Karpas-422 (cell line): ENCODE data around the gene ASB3. TPM values are rescaled to one million over a fixed set of nuclear protein-coding genes. Genes with fewer than 3 reads are reported as not detected.
A peak's percentile ranks its signal among the peaks of the same experiment; 100 is the strongest.
"Not testable (repeated sequence)": the region's sequence is repeated elsewhere in the genome, so short reads cannot be mapped to it uniquely, and the experiment has no call there.

Source experiments
- DNase-seq: peaks from one replicate; pipeline ENCODE4 v3.0.0-alpha.2; 2015
- H2AFZ ChIP-seq: fragments of 200-600 bp; sonication (generic); 2 replicates; pipeline ENCODE4 v1.6.1; 2014; ENCODE audit warnings: antibody characterized with exemption, low read length, mixed read lengths
- H3K27ac ChIP-seq: fragments of 200-600 bp; sonication (generic); 2 replicates; pipeline ENCODE4 v1.5.1; 2014; ENCODE audit warnings: mild to moderate bottlenecking, low read length, moderate library complexity
- H3K27me3 ChIP-seq: fragments of 200-600 bp; sonication (generic); 2 replicates; pipeline ENCODE4 v1.6.1; 2014; ENCODE audit warnings: low read length, mixed read lengths
- H3K36me3 ChIP-seq: fragments of 200-600 bp; sonication (generic); 2 replicates; pipeline ENCODE4 v1.6.1; 2014; ENCODE audit warnings: low read length, mixed read lengths; ENCODE audit not compliant: insufficient read depth
- H3K4me1 ChIP-seq: fragments of 200-600 bp; sonication (generic); 2 replicates; pipeline ENCODE4 v1.6.1; 2014; ENCODE audit warnings: mild to moderate bottlenecking, low read length, mixed read lengths
- H3K4me2 ChIP-seq: fragments of 200-600 bp; sonication (generic); 2 replicates; pipeline ENCODE4 v1.6.1; 2014; ENCODE audit warnings: low read length, low read depth, mild to moderate bottlenecking; ENCODE audit not compliant: poor library complexity, severe bottlenecking
- H3K4me3 ChIP-seq: fragments of 200-600 bp; sonication (generic); 2 replicates; pipeline ENCODE4 v1.5.1; 2014; ENCODE audit warnings: mild to moderate bottlenecking, antibody characterized with exemption, low read length, mixed read lengths
- H3K79me2 ChIP-seq: fragments of 200-600 bp; sonication (generic); 2 replicates; pipeline ENCODE4 v1.6.1; 2014; ENCODE audit warnings: mild to moderate bottlenecking, low read length, mixed read lengths
- H3K9ac ChIP-seq: fragments of 200-600 bp; sonication (generic); 2 replicates; pipeline ENCODE4 v1.6.0; 2014; ENCODE audit warnings: low read length
- H3K9me2 ChIP-seq: fragments of 200-600 bp; sonication (generic), shearing (Covaris generic); replicated peaks from 2 replicates; pipeline ENCODE4 v1.6.0; 2014; ENCODE audit warnings: mild to moderate bottlenecking, low read length, moderate library complexity; ENCODE audit not compliant: insufficient read depth
- H3K9me3 ChIP-seq: fragments of 300-700, 200-600 bp; sonication (generic); 2 replicates; pipeline ENCODE4 v1.6.1; 2014; ENCODE audit warnings: low read length, mixed read lengths
- H4K20me1 ChIP-seq: fragments of 200-600 bp; sonication (generic); 2 replicates; pipeline ENCODE4 v1.6.1; 2014; ENCODE audit warnings: mild to moderate bottlenecking, antibody characterized with exemption, low read length, low read depth; ENCODE audit not compliant: insufficient read depth
- total RNA-seq: library from RNA; depleted of rRNA; stranded (reverse); fragments of >200 nt; shearing (Covaris generic); gene quantifications from 2 replicates; pipeline ENCODE4 v1.2.3, GENCODE V29; 2014; ENCODE audit warnings: low replicate concordance

Gene ASB3
- total RNA-seq, 1 experiment from 2014 or later, result 39.8 TPM

DNA sequence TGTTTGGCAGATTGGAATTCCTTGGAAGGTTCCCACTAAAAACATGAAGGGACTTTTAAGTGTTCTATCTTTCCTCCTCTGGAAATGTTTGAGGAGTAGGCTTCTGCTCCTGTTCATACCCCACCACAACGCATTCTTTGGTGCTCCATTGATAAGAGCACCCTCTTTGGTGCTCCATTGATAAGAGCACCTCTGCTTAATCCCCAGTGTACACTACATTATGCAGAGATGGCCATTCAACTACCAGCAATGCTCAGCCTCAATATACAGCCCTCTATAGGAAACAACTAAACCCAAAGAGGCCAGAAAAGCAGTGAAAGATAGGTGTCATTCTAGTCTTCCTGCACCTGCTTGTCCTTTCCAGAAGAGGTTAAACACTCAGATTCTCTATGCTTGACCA is 21.0 kb downstream of the ASB3 start:
- no peak overlapping the region for H2AFZ ChIP-seq
- H3K9me3 ChIP-seq, result no peaks in the 10 kb centered on the region
- DNase-seq, result no peak

DNA sequence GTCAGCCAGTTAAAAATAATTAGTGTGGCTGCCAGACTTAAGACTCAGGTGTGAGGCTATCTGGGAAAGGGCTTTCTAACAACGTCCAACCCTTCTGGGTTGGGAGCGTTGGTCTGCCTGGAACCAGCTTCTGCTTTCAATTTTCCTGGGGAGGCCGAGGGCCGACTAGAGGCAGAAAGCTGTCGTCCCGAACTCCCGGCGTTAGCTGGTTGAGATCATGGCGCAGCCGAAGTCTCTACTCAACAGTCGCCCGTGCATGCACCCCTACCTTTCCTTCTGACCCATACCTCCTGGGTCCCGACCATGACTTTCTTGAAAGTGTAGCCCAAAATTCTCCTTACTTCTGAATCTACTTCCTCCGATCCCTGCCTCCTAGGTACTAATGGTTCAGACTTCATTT is 29.5 kb downstream of the ASB3 start:
- H4K20me1 ChIP-seq, H3K9me3 ChIP-seq, H3K36me3 ChIP-seq, H2AFZ ChIP-seq, H3K4me2 ChIP-seq, DNase-seq, H3K9me2 ChIP-seq, H3K27me3 ChIP-seq, H3K4me3 ChIP-seq, H3K27ac ChIP-seq, H3K4me1 ChIP-seq, H3K9ac ChIP-seq: not testable (repeated sequence)
- H3K79me2 ChIP-seq, result peaks cover 13% of the 10 kb centered on the region

More for the DNA sequence above, 21.0 kb downstream of the ASB3 start:
- Histone ChIP-seq H3K36me3 (peaks cover 38% of the 10 kb centered on the region), H3K4me2 (no peak overlapping the region), H3K9me2 (no peaks in the 10 kb centered on the region), H4K20me1 (no peaks in the 10 kb centered on the region), H3K9ac (no peak overlapping the region), H3K4me1 (peaks cover 35% of the 10 kb centered on the region), H3K27ac (0 out of 2 replicates have a peak overlapping the region, but pooled peaks have one; percentile 91), H3K79me2 (peaks cover 78% of the 10 kb centered on the region), H3K27me3 (no peaks in the 10 kb centered on the region), H3K4me3 (no peak overlapping the region)

DNA sequence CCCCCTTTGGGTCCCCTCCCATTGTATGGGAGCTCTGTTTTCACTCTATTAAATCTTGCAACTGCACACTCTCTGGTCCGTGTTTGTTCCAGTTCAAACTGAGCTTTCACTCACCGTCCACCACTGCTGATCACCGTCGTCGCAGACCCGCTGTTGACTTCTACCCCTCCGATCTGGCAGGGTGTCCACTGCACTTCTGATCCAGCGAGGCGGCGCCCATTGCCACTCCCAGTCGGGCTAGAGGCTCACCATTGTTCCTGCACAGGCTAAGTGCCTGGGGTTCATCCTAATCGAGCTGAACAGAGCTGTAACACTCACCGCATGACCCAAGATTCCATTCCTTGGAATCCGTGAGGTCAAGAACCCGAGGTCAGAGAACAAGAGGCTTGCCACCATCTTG is 30.1 kb downstream of the ASB3 start:
- no peak overlapping the region for H3K9ac ChIP-seq

DNA sequence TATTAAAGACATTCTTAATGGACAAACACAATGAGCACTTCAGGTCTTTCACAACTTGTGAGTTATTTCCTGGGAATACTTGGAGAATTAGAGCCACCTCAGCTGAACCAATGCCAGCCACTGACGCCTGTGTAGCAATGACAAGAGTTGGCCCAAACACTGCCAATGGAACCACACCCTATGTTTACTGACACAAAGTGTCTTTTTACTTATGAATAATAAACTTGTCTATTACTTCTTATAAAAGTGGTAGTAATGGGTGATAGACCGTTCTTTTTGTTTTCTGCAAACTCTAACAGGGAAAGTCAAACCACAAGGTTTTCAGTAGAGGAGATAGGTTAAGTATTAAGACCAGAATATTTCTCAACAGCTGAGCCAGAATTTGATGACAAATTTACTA is 31.6 kb downstream of the ASB3 start:
- no peak for DNase-seq
- no peaks in the 10 kb centered on the region for H4K20me1 ChIP-seq
- H3K9ac ChIP-seq, result no peak overlapping the region
- H3K36me3 ChIP-seq, result peaks cover 12% of the 10 kb centered on the region; the same call in 1 of the 2 replicates
- H3K9me2 ChIP-seq, result no peaks in the 10 kb centered on the region
- H3K4me2 ChIP-seq, result no peak overlapping the region
- no peak overlapping the region for H2AFZ ChIP-seq
- H3K4me1 ChIP-seq, result peaks cover 29% of the 10 kb centered on the region
- no peaks in the 10 kb centered on the region for H3K27me3 ChIP-seq
- no peak overlapping the region for H3K27ac ChIP-seq
- no peaks in the 10 kb centered on the region for H3K9me3 ChIP-seq
- no peak overlapping the region for H3K4me3 ChIP-seq
- H3K79me2 ChIP-seq, result peaks cover 16% of the 10 kb centered on the region; the same call in 1 of the 2 replicates

More for the DNA sequence above, 30.1 kb downstream of the ASB3 start:
- no peak for DNase-seq
- Histone ChIP-seq H3K27me3 (no peaks in the 10 kb centered on the region), H4K20me1 (no peaks in the 10 kb centered on the region), H3K4me1 (peaks cover 14% of the 10 kb centered on the region), H2AFZ (no peak overlapping the region), H3K4me2 (no peak overlapping the region), H3K9me2 (no peaks in the 10 kb centered on the region), H3K9me3 (no peaks in the 10 kb centered on the region), H3K36me3 (peaks cover 3% of the 10 kb centered on the region; the same call in 1 of the 2 replicates), H3K27ac (no peak overlapping the region), H3K79me2 (peaks cover 12% of the 10 kb centered on the region; the same call in 1 of the 2 replicates), H3K4me3 (no peak overlapping the region)

DNA sequence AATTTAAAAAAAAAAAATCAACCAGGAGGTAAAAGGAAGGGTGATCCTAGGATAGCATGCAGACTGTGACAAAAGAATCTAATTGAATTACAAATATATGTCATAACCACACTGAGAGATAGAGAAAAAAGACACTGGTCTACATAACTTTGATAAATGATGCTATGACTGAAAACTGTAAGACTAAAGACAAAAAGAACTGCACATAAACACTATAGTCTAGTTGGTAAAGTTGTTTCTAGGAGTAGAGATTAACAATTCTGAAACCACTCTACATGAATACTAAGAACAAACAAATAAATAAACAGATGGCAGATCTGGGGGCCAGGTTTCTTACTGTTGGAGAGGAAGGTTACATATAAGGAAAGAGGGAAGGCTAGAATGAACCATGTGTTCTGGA is 33.7 kb downstream of the ASB3 start:
- H3K9me2 ChIP-seq, result no peaks in the 10 kb centered on the region
- no peak for DNase-seq
- no peak overlapping the region for H3K4me2 ChIP-seq
- peaks cover 20% of the 10 kb centered on the region; the same call in 1 of the 2 replicates for H3K79me2 ChIP-seq
- peaks cover 29% of the 10 kb centered on the region for H3K4me1 ChIP-seq
- H2AFZ ChIP-seq, result no peak overlapping the region
- H3K9ac ChIP-seq, result no peak overlapping the region
- no peaks in the 10 kb centered on the region for H4K20me1 ChIP-seq
- H3K27me3 ChIP-seq, result no peaks in the 10 kb centered on the region
- H3K4me3 ChIP-seq, result no peak overlapping the region
- peaks cover 14% of the 10 kb centered on the region; the same call in 1 of the 2 replicates for H3K36me3 ChIP-seq
- H3K27ac ChIP-seq, result no peak overlapping the region
- no peaks in the 10 kb centered on the region for H3K9me3 ChIP-seq

DNA sequence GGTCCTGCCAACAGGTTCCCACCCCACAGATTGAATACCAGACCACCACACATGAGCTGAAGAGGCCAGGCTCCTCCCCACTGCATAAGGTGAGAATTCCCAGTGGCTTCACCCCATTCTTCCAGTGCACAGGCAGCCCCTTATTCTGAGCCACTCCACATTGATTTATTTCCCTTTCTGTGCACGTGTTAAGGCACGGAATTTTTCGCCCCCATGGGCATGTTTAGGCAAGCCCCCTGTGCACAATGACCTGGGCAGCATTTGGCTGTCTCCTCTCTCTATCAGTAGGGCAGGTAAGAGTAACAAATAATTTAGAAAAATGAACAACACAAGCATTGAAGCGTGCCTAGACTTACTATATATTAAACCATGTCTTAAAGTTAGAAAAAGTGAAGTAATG is 34.4 kb downstream of the ASB3 start:
- Histone ChIP-seq H3K27me3 (no peaks in the 10 kb centered on the region), H3K9me2 (no peaks in the 10 kb centered on the region), H3K4me2 (peak overlapping the region; percentile 7), H4K20me1 (no peaks in the 10 kb centered on the region), H3K4me3 (no peak overlapping the region), H3K36me3 (peaks cover 21% of the 10 kb centered on the region; the same call in 1 of the 2 replicates), H2AFZ (no peak overlapping the region), H3K4me1 (peaks cover 29% of the 10 kb centered on the region), H3K9me3 (no peaks in the 10 kb centered on the region), H3K9ac (no peak overlapping the region), H3K79me2 (peaks cover 20% of the 10 kb centered on the region; the same call in 1 of the 2 replicates), H3K27ac (no peak overlapping the region)
- DNase-seq, result no peak

DNA sequence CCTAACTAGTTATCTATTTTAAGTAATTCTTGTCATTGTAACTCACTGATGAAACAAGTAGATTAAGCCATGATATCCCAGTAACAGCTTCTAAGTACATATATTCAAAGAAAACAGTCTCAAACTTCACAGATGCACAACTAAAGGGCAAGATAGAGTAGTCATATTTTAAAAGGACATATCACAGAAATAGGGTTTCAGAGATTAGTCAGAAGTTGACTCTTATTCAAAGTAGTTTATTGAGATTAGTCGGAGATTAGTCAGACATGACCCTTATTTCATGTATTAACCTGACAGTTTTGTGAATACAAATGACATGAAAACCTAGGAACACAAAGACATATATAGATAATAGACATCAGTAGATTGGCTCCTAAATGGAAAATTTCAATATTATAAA is 35.0 kb downstream of the ASB3 start:
- Histone ChIP-seq H3K4me3 (no peak overlapping the region), H2AFZ (no peak overlapping the region), H3K9me2 (no peaks in the 10 kb centered on the region), H3K9ac (no peak overlapping the region), H3K4me2 (peak overlapping the region; percentile 7), H4K20me1 (no peaks in the 10 kb centered on the region), H3K9me3 (no peaks in the 10 kb centered on the region), H3K4me1 (peaks cover 29% of the 10 kb centered on the region), H3K79me2 (peaks cover 20% of the 10 kb centered on the region; the same call in 1 of the 2 replicates), H3K27me3 (no peaks in the 10 kb centered on the region), H3K27ac (no peak overlapping the region), H3K36me3 (peaks cover 22% of the 10 kb centered on the region; the same call in 1 of the 2 replicates)
- no peak for DNase-seq

DNA sequence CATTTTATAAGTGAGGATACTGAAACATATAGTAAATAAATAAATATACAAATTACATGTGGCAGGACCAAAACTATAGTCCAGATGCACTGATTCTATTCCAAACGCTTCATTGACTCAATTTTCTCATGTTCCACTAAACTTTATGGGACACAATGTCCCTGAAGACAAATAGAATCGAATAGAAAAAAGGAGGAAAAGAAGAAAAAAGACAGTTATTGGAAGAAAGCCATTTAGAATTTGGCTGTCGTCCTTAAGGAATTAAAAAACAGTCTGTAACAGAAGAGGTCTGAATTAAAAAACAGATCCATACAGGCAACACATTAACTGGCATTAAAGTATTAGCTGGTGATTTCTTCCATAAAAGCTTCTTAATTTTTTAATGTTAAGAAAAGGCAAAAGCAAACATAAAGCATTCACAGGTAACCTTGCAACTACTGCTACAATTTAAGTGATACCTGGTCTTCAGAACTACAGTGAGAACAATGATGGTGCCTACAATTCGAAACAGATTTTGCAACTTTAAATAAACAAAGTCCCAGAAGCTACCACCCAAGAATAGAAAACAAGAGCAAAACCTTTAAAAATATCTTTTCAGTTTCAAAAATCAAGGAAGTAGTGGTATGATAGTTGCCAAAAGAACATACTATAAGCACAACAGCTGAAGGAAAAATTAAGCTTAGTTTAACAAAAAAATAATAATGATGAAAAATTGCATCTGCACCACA is 36.5 kb downstream of the ASB3 start:
- no peaks in the 10 kb centered on the region for H3K9me3 ChIP-seq
- no peaks in the 10 kb centered on the region for H3K9me2 ChIP-seq
- H3K79me2 ChIP-seq, result peaks cover 20% of the 10 kb centered on the region; the same call in 1 of the 2 replicates
- no peaks in the 10 kb centered on the region for H3K27me3 ChIP-seq
- H3K9ac ChIP-seq, result no peak overlapping the region
- H4K20me1 ChIP-seq, result no peaks in the 10 kb centered on the region
- H3K27ac ChIP-seq, result 0 out of 2 replicates have a peak overlapping the region, but pooled peaks have one; percentile 9
- H3K36me3 ChIP-seq, result peaks cover 22% of the 10 kb centered on the region; the same call in 1 of the 2 replicates
- no peak overlapping the region for H3K4me2 ChIP-seq
- no peak overlapping the region for H2AFZ ChIP-seq
- H3K4me1 ChIP-seq, result peaks cover 33% of the 10 kb centered on the region
- DNase-seq, result no peak
- H3K4me3 ChIP-seq, result no peak overlapping the region
